ENCODE measurements around the gene ALB.

Gene ALB

GRCh38 chr4:73409012-73409862 lies 5.2 kb downstream of the ALB start:
- no peak for DNase-seq

GRCh38 chr4:73409978-73410548 lies 6.0 kb downstream of the ALB start:
- no peak for DNase-seq

- no peak for DNase-seq
Observed at GRCh38 chr4:73410916-73411730, 7.0 kb downstream of the ALB start.

- no peak for DNase-seq
Observed at GRCh38 chr4:73411731-73412414, 7.8 kb downstream of the ALB start.

GRCh38 chr4:73413294-73413755 lies 9.2 kb downstream of the ALB start:
- DNase-seq, result no peak

GRCh38 chr4:73414936-73415271 lies 10.8 kb downstream of the ALB start:
- no peak for DNase-seq

GRCh38 chr4:73415807-73416238 lies 11.7 kb downstream of the ALB start:
- DNase-seq, result no peak

- DNase-seq, result no peak
Observed at GRCh38 chr4:73416423-73417087, 12.5 kb downstream of the ALB start.

- DNase-seq, result no peak
Observed at GRCh38 chr4:73417342-73417741, 13.3 kb downstream of the ALB start.

GRCh38 chr4:73417973-73418372 lies 13.9 kb downstream of the ALB start:
- no peak for DNase-seq

GRCh38 chr4:73418677-73419076 lies 14.6 kb downstream of the ALB start:
- no peak for DNase-seq

- DNase-seq, result no peak
Observed at GRCh38 chr4:73419106-73420038, 15.3 kb downstream of the ALB start.

- no peak for DNase-seq
Observed at GRCh38 chr4:73420615-73421014, 16.5 kb downstream of the ALB start.

- DNase-seq, result no peak
Observed at GRCh38 chr4:73421708-73422457, 17.8 kb downstream of the ALB start.

GRCh38 chr4:73422458-73422752 lies 18.3 kb downstream of the ALB start:
- DNase-seq, result no peak

GRCh38 chr4:73423184-73423583 lies 19.1 kb downstream of the ALB start:
- DNase-seq, result no peak

- DNase-seq, result no peak
Observed at GRCh38 chr4:73426666-73427065, 22.6 kb downstream of the ALB start.

- no peak for DNase-seq
Observed at GRCh38 chr4:73429118-73429517, 25.0 kb downstream of the ALB start.

GRCh38 chr4:73429826-73430587 lies 25.9 kb downstream of the ALB start:
- no peak for DNase-seq

- DNase-seq, result no peak
Observed at GRCh38 chr4:73431813-73432168, 27.7 kb downstream of the ALB start.

Data from activated CD4-positive, alpha-beta T cell treated with anti-CD3 and anti-CD28 coated beads, Interleukin-2, Interleukin-6, amounts not matched to agents 100 ng/mL and 50 ng/mL, durations not matched to agents 16 hours and 8 hours (primary cell).